Large intestine (tissue), 3 donors: ENCODE data around the gene FXYD6. TPM values are rescaled to one million over a fixed set of nuclear protein-coding genes. Genes with fewer than 3 reads are reported as not detected.

Experiments used
- DNase-seq, 2 donors: peaks; one replicate each; pipeline versions ENCODE4 v3.0.0 to v3.0.0-alpha.2; 2013
- H3K27ac ChIP-seq: one replicate; pipeline ENCODE4 v1.5.1; 2013; ENCODE audit warnings: low read length
- H3K27me3 ChIP-seq: 2 replicates; pipeline ENCODE4 v1.6.1; 2013; ENCODE audit warnings: low read length; ENCODE audit not compliant: control insufficient read depth, insufficient read depth
- H3K36me3 ChIP-seq: 2 replicates; pipeline ENCODE4 v1.6.1; 2013; ENCODE audit warnings: low read length; ENCODE audit not compliant: control insufficient read depth, insufficient read depth
- H3K4me1 ChIP-seq: one replicate; pipeline ENCODE4 v1.6.1; 2013; ENCODE audit warnings: low read length; ENCODE audit not compliant: control insufficient read depth, insufficient read depth
- H3K4me3 ChIP-seq: one replicate; pipeline ENCODE4 v1.5.1; 2013; ENCODE audit warnings: low read length
- H3K9me3 ChIP-seq: one replicate; pipeline ENCODE4 v1.6.1; 2013; ENCODE audit warnings: mild to moderate bottlenecking, low read depth, low read length, moderate library complexity; ENCODE audit not compliant: control insufficient read depth
- WGBS: methylation state at CpG from one replicate; pipeline ENCODE4 v1.1.5; 2013; ENCODE audit warnings: low lambda C conversion rate; ENCODE audit not compliant: insufficient coverage; 5-methylcytosine and 5-hydroxymethylcytosine counted together
- polyA plus RNA-seq: library from polyadenylated mRNA; unstranded; fragments of 120-200 nt; gene quantifications from one replicate; pipeline ENCODE4 v1.2.1, GENCODE V29; 2013

The FXYD6 gene
- polyA plus RNA-seq, 1 donor: 78.3 TPM

DNA sequence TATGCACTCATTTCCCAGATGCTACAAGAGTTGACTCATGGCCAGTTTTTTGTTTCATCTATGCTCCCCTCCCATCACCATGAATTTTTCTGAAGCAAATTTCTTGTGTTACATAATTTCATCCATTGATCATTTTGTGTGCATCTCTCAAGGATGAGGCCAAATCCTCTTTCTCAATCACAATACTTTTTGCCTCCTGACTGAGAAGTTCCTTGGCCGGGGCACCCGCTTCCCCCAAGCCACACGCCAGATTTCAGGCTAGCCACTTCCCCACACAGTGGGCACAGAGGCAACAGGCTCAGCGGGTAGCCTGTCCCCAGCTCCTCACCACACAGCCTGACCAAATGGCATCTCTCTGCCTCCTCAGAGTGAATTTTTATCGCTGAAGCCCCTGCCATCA is 69.6 kb downstream of the FXYD6 start:
- Histone ChIP-seq H3K4me3 (no peak overlapping the region), H3K36me3 (no peaks in the 10 kb centered on the region), H3K4me1 (peaks cover 10% of the 10 kb centered on the region), H3K27me3 (no peaks in the 10 kb centered on the region), H3K9me3 (no peaks in the 10 kb centered on the region), H3K27ac (no peak overlapping the region)
- DNase-seq: no peak
- no CpG with 5 or more reads among the region's 5 CpGs for WGBS

GRCh38 chr11:117805045-117805444 is 71.4 kb downstream of the FXYD6 start:
- H3K4me1 ChIP-seq: peaks cover 10% of the 10 kb centered on the region
- no peaks in the 10 kb centered on the region for H3K36me3 ChIP-seq
- no peak for DNase-seq
- no peaks in the 10 kb centered on the region for H3K27me3 ChIP-seq
- no peak overlapping the region for H3K4me3 ChIP-seq
- no peak overlapping the region for H3K27ac ChIP-seq
- no peaks in the 10 kb centered on the region for H3K9me3 ChIP-seq
- no CpG with 5 or more reads among the region's 1 CpG for WGBS

- Histone ChIP-seq H3K4me3 (no peak overlapping the region), H3K36me3 (no peaks in the 10 kb centered on the region), H3K4me1 (peaks cover 15% of the 10 kb centered on the region), H3K27me3 (peaks cover 2% of the 10 kb centered on the region), H3K27ac (no peak overlapping the region), H3K9me3 (no peaks in the 10 kb centered on the region)
- no peak for DNase-seq
- WGBS: no CpG with 5 or more reads among the region's 8 CpGs
Measured at GRCh38 chr11:117803896-117804295, 72.6 kb downstream of the FXYD6 start.

DNA sequence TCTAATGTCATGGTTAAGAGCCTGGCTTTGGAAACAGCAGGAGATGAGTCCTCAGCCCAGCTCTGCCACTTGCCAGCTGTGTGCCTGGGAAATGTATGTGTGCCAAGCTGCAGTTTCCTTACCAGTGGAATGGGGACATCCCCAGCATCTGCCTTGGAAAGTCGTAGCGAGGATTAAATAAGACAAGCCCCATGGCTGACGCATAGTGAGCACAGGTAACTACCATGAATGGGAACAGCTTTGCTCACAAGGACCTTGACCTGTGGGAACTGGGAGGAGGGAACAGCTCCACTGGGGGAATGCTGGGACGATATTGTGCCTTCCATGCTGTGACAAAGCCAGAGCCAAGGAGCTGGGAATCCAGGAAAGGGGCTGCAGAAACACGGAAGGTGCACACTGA is 76.8 kb downstream of the FXYD6 start:
- Histone ChIP-seq H3K9me3 (peaks cover 6% of the 10 kb centered on the region), H3K36me3 (no peaks in the 10 kb centered on the region), H3K4me1 (peaks cover 27% of the 10 kb centered on the region), H3K4me3 (no peak overlapping the region), H3K27ac (no peak overlapping the region), H3K27me3 (peaks cover 30% of the 10 kb centered on the region)
- no CpG with 5 or more reads among the region's 5 CpGs for WGBS
- peak; percentile 52 to 74 for DNase-seq

DNA sequence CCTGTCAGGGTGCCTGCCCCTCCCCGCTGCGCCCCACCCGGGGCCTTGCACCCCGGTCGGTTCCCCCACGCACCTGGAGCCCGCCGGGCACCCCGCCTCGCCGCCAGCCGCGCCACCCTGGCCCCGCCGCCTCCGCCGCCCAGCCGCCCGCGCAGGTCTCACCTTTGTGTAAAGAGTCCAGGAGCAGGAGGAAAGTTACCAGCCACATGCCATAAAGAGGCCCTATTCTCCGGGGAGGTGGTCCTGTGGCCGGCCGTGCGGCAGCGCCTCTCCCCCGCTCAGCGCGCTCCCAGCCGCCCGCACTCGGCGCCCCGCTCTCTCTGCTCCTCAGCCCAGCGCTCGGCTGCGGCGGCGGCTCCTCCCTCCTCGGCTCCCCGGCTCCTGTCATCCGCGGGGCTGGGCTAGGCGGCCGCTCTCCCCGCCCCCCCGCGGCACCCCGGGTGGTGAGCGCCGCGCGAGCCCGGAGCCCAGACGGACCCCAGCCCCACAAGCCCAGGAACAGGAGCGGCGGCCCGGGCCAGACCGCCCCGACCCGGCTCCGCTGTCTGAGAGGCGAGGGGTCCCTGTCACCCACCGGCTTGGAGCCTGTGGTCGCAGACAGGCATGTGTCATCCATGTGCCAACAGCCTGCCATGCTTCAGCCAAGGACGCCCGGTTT is 79.5 kb downstream of the FXYD6 start, which contains the start of gene DSCAML1:
Gene DSCAML1 (minus strand): TSS at position 345 of the 658 bp plus-strand sequence. CDS start 137 bp downstream, at position 208.
- WGBS: no CpG with 5 or more reads among the region's 66 CpGs

DNA sequence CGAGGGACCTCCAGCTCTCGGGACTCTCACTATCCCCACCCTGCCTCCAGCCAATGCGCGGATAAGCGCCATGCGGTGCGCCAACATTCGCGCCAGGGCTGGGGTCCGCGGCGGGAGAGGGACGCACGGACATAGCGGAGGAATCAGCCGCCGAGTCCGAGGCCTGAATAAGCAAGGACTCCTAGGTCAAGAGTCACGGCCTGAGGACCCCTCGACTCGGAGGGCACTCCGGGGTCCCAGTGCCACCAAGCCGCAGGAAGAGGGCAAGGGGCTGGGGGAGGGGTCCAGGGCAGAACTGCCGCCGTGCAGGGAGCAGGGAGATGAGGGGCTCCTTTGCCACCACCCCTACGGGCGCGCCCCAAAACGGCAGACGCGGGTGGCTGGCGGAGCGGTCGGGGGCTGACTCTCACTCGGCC is 80.0 kb downstream of the FXYD6 start:
- H3K27me3 ChIP-seq: peaks cover 52% of the 10 kb centered on the region
- no peak for DNase-seq
- H3K36me3 ChIP-seq: no peaks in the 10 kb centered on the region
- H3K4me3 ChIP-seq: peak overlapping the region; percentile 45
- H3K9me3 ChIP-seq: peaks cover 6% of the 10 kb centered on the region
- peaks cover 27% of the 10 kb centered on the region for H3K4me1 ChIP-seq
- no peak overlapping the region for H3K27ac ChIP-seq
- no CpG with 5 or more reads among the region's 35 CpGs for WGBS

More for the DNA sequence above, 79.5 kb downstream of the FXYD6 start, which contains the start of gene DSCAML1:
- peak in 1 of 2 donors; percentile 67 for DNase-seq
- H3K4me1 ChIP-seq: peaks cover 27% of the 10 kb centered on the region
- peaks cover 52% of the 10 kb centered on the region for H3K27me3 ChIP-seq
- peaks cover 6% of the 10 kb centered on the region for H3K9me3 ChIP-seq
- H3K36me3 ChIP-seq: no peaks in the 10 kb centered on the region
- H3K27ac ChIP-seq: no peak within 1 kb of the TSS
- peak within 1 kb of the TSS; percentile 45 for H3K4me3 ChIP-seq

- whole genome bisulfite sequencing: no CpG with 5 or more reads among the region's 53 CpGs
- H3K27ac ChIP-seq: no peak overlapping the region
Measured at GRCh38 chr11:117795638-117796455, 80.6 kb downstream of the FXYD6 start.

DNA sequence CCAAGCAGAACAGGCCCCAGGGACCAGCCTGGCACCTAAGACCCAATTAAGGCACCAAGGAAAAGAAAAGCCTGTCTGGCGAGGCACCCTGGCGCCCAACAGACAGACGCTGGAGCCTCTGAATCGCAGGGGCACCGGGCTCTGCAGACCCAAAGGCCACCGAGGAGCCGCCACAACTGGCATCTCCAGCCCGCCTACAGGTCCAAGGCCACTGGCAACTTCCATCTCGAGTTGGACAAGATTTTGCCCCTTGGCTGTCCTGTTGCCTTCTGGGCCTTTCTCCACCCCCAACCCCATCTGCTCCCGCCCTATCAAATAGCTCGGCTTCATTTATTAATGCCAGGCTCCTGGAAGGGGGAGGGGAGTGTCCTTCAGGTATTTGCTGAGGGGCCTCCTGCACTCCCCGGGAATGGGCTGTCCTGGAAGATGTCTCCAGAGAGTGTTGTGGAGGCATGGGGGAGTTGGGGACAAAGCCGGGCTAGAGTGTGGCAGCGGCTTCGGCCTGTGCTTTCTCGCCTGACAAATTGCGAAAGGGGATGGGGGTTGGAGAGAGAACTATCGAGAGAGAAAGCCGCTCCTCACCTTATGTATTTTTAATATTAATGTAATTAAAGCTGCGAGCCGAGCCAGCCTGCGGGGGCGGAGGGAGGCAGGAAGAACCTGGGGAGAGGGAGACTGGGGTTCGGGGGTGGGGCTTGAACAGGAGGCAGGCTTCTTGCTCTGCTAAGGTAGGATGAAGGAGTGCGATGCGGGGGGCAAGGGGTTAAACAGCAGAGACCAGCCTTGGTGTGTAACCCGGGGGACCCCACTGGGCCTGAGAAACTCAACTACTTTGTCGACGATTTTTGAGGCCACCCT is 81.5 kb downstream of the FXYD6 start:
- DNase-seq: no peak
- H3K27me3 ChIP-seq: peaks cover 52% of the 10 kb centered on the region
- WGBS: no CpG with 5 or more reads among the region's 29 CpGs

More at GRCh38 chr11:117795638-117796455, 80.6 kb downstream of the FXYD6 start:
- Histone ChIP-seq H3K4me1 (peaks cover 27% of the 10 kb centered on the region), H3K36me3 (no peaks in the 10 kb centered on the region), H3K27me3 (peaks cover 52% of the 10 kb centered on the region), H3K9me3 (peaks cover 6% of the 10 kb centered on the region), H3K4me3 (peak overlapping the region; percentile 45)
- peak in 1 of 2 donors; percentile 55 for DNase-seq

DNA sequence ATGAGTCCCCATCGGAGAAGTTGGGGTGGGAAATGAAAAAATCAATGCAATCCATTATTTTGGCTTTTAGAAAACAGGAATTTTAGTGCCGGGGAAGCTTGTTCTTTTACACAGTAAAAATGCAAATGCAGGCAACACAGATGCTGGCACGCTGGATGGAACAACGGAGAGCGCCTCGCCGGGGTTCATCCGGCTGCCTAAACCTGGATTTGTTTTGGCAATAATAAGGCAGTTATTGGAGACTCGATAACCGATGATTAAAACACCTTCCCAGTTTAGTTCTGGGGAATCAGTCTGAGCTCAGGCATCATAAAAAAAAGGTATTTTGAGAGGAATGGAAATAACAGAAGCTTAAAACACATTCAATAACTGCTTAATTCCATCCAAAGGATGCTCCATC is 82.3 kb downstream of the FXYD6 start:
- H3K36me3 ChIP-seq: no peaks in the 10 kb centered on the region
- H3K4me1 ChIP-seq: peaks cover 19% of the 10 kb centered on the region
- H3K27me3 ChIP-seq: peaks cover 50% of the 10 kb centered on the region
- H3K4me3 ChIP-seq: no peak overlapping the region
- WGBS: 100% methylated on average over 2 of the region's 10 CpGs
- no peak for DNase-seq
- no peak overlapping the region for H3K27ac ChIP-seq
- H3K9me3 ChIP-seq: peaks cover 6% of the 10 kb centered on the region

More for the DNA sequence above, 81.5 kb downstream of the FXYD6 start:
- no peak overlapping the region for H3K4me3 ChIP-seq
- H3K27ac ChIP-seq: no peak overlapping the region
- H3K4me1 ChIP-seq: peaks cover 27% of the 10 kb centered on the region
- no peaks in the 10 kb centered on the region for H3K36me3 ChIP-seq
- H3K9me3 ChIP-seq: peaks cover 6% of the 10 kb centered on the region

GRCh38 chr11:117793583-117793982 is 82.9 kb downstream of the FXYD6 start:
- H3K36me3 ChIP-seq: no peaks in the 10 kb centered on the region
- no peak for DNase-seq
- H3K4me1 ChIP-seq: peaks cover 19% of the 10 kb centered on the region
- H3K27me3 ChIP-seq: peaks cover 48% of the 10 kb centered on the region
- H3K4me3 ChIP-seq: no peak overlapping the region
- WGBS: no CpG with 5 or more reads among the region's 9 CpGs
- peaks cover 6% of the 10 kb centered on the region for H3K9me3 ChIP-seq
- no peak overlapping the region for H3K27ac ChIP-seq
